ENCODE measurements around the gene MORF4L1.

DNA sequence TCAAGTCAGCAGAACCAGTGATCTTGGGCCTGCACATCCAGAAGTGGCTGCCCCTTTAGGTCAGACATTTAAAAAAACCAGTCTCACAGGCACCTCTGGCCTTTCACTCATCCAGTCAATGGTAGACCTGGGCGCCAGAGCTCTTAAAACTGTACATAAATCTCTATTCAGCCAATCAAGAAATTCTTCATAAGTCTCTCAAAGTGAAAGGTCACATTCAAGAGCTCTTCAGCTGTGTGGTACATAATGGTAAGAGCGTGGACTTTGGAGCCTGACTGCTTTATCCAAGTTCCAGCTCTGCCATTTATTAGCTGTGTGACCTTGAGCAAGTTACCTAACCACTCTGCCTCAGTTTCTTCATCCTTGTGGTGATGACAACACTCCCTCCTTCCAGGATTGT, 22.3 kb upstream of the MORF4L1 start:
- TF ChIP-seq POLR2AphosphoS5 (IDR thresholded peaks at IDR 0.05) (no peak), POLR2A (IDR thresholded peaks at IDR 0.05) (no peak)
- TF ChIP-seq, protein P1, sequence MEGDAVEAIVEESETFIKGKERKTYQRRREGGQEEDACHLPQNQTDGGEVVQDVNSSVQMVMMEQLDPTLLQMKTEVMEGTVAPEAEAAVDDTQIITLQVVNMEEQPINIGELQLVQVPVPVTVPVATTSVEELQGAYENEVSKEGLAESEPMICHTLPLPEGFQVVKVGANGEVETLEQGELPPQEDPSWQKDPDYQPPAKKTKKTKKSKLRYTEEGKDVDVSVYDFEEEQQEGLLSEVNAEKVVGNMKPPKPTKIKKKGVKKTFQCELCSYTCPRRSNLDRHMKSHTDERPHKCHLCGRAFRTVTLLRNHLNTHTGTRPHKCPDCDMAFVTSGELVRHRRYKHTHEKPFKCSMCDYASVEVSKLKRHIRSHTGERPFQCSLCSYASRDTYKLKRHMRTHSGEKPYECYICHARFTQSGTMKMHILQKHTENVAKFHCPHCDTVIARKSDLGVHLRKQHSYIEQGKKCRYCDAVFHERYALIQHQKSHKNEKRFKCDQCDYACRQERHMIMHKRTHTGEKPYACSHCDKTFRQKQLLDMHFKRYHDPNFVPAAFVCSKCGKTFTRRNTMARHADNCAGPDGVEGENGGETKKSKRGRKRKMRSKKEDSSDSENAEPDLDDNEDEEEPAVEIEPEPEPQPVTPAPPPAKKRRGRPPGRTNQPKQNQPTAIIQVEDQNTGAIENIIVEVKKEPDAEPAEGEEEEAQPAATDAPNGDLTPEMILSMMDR (IDR thresholded peaks at IDR 0.05) = no peak

Measured in prostate gland (tissue), 2 donors.